Duodenal mucosa (tissue), 2 donors: Measurements from ENCODE around the gene NOP9.

Experiments used
- H3K27ac ChIP-seq: one replicate; pipeline ENCODE4 v1.7.0; 2013; ENCODE audit warnings: low read depth, low read length
- H3K27me3 ChIP-seq, 2 donors: one replicate each; pipeline ENCODE4 v1.7.0; 2013; ENCODE audit warnings: low read length in 2 of 2, control low read depth in 1 of 2; ENCODE audit not compliant: insufficient read depth in 2 of 2, control insufficient read depth in 1 of 2
- H3K36me3 ChIP-seq, 2 donors: one replicate each; pipeline ENCODE4 v1.7.0; 2013; ENCODE audit warnings: low read length in 2 of 2, control low read depth in 1 of 2; ENCODE audit not compliant: insufficient read depth in 2 of 2, control insufficient read depth in 1 of 2
- H3K4me1 ChIP-seq, 2 donors: one replicate each; pipeline ENCODE4 v1.7.0; 2013; ENCODE audit warnings: low read length in 2 of 2, control low read depth in 1 of 2; ENCODE audit not compliant: insufficient read depth in 2 of 2, control insufficient read depth in 1 of 2
- H3K4me3 ChIP-seq, 2 donors: one replicate each; pipeline ENCODE4 v1.7.0; 2013; ENCODE audit warnings: low read length in 2 of 2, low read depth in 1 of 2
- H3K9ac ChIP-seq, 2 donors: one replicate each; pipeline ENCODE4 v1.7.0; 2013; ENCODE audit warnings: low read length in 2 of 2, low read depth in 1 of 2
- H3K9me3 ChIP-seq, 2 donors: one replicate each; pipeline ENCODE4 v1.7.0; 2013; ENCODE audit warnings: low read length in 2 of 2, control low read depth in 1 of 2; ENCODE audit not compliant: control insufficient read depth in 1 of 2

Gene NOP9

GRCh38 chr14:24309538-24310264, 10.1 kb downstream of the NOP9 start, which contains the start of gene LTB4R2:
LTB4R2 (plus strand) TSS chr14:24310140; CDS start chr14:24310665, 525 bp downstream.
- Histone ChIP-seq H3K27ac (peak within 1 kb of the TSS; percentile 71), H3K4me3 (peak within 1 kb of the TSS; percentile 59 to 69), H3K9ac (peak within 1 kb of the TSS; percentile 55 to 61), H3K4me1 (peaks cover 50 to 77% of the 10 kb centered on the region in 2 donors), H3K36me3 (peaks cover 18 to 20% of the 10 kb centered on the region in 2 donors), H3K27me3 (no peaks in the 10 kb centered on the region), H3K9me3 (no peaks in the 10 kb centered on the region)

GRCh38 chr14:24310265-24310645, 10.6 kb downstream of the NOP9 start:
- Histone ChIP-seq H3K4me1 (peaks cover 55 to 81% of the 10 kb centered on the region in 2 donors), H3K4me3 (peak overlapping the region; percentile 59 to 69), H3K9me3 (no peaks in the 10 kb centered on the region), H3K9ac (peak overlapping the region; percentile 55 to 61), H3K27me3 (peaks cover 0 to under 1% of the 10 kb centered on the region in 2 donors), H3K27ac (peak overlapping the region; percentile 71), H3K36me3 (peaks cover 13 to 14% of the 10 kb centered on the region in 2 donors)

GRCh38 chr14:24310646-24311604, 11.3 kb downstream of the NOP9 start, which contains the start of gene LTB4R:
LTB4R (plus strand) TSS chr14:24311502; CDS start chr14:24315652, 4,150 bp downstream.
- H3K9me3 ChIP-seq, result no peaks in the 10 kb centered on the region
- H3K27ac ChIP-seq, result peak within 1 kb of the TSS; percentile 71
- H3K4me1 ChIP-seq, result peaks cover 62 to 81% of the 10 kb centered on the region in 2 donors
- H3K36me3 ChIP-seq, result peaks cover 6 to 7% of the 10 kb centered on the region in 2 donors
- H3K27me3 ChIP-seq, result peaks cover 0 to 3% of the 10 kb centered on the region in 2 donors
- H3K4me3 ChIP-seq, result peak within 1 kb of the TSS; percentile 59 to 69
- peak within 1 kb of the TSS; percentile 55 to 61 for H3K9ac ChIP-seq

- H3K4me1 ChIP-seq, result peaks cover 63 to 83% of the 10 kb centered on the region in 2 donors
- no peaks in the 10 kb centered on the region for H3K36me3 ChIP-seq
- H3K4me3 ChIP-seq, result peak overlapping the region; percentile 59 to 69
- peak overlapping the region; percentile 55 to 61 for H3K9ac ChIP-seq
- no peaks in the 10 kb centered on the region for H3K9me3 ChIP-seq
- peaks cover 0 to 5% of the 10 kb centered on the region in 2 donors for H3K27me3 ChIP-seq
- H3K27ac ChIP-seq, result peak overlapping the region; percentile 71
These were observed 12.4 kb downstream of the NOP9 start for GRCh38 chr14:24311837-24312615.

GRCh38 chr14:24312736-24313507, 13.3 kb downstream of the NOP9 start:
- Histone ChIP-seq H3K9me3 (no peaks in the 10 kb centered on the region), H3K4me1 (peaks cover 58 to 79% of the 10 kb centered on the region in 2 donors), H3K27me3 (peaks cover 0 to 8% of the 10 kb centered on the region in 2 donors), H3K9ac (no peak overlapping the region), H3K4me3 (peak overlapping the region in 1 of 2 donors; percentile 11), H3K36me3 (no peaks in the 10 kb centered on the region), H3K27ac (peak overlapping the region; percentile 2)

- Histone ChIP-seq H3K4me3 (peak overlapping the region in 1 of 2 donors; percentile 4), H3K9ac (no peak overlapping the region), H3K9me3 (no peaks in the 10 kb centered on the region), H3K4me1 (peaks cover 48 to 69% of the 10 kb centered on the region in 2 donors), H3K27me3 (peaks cover 6 to 11% of the 10 kb centered on the region in 2 donors), H3K27ac (no peak overlapping the region), H3K36me3 (no peaks in the 10 kb centered on the region)
These were observed 14.3 kb downstream of the NOP9 start for GRCh38 chr14:24313913-24314312.

- Histone ChIP-seq H3K4me3 (peak overlapping the region in 1 of 2 donors; percentile 4), H3K36me3 (no peaks in the 10 kb centered on the region), H3K4me1 (peaks cover 41 to 62% of the 10 kb centered on the region in 2 donors), H3K9me3 (no peaks in the 10 kb centered on the region), H3K9ac (peak overlapping the region in 1 of 2 donors; percentile 40), H3K27ac (no peak overlapping the region), H3K27me3 (peaks cover 9 to 17% of the 10 kb centered on the region in 2 donors)
These were observed 14.9 kb downstream of the NOP9 start for GRCh38 chr14:24314377-24315193.

- H3K27ac ChIP-seq, result peak overlapping the region; percentile 64
- peak overlapping the region in 1 of 2 donors; percentile 43 for H3K4me3 ChIP-seq
- no peaks in the 10 kb centered on the region for H3K36me3 ChIP-seq
- no peaks in the 10 kb centered on the region for H3K9me3 ChIP-seq
- peaks cover 34 to 54% of the 10 kb centered on the region in 2 donors for H3K4me1 ChIP-seq
- H3K9ac ChIP-seq, result peak overlapping the region; percentile 33 to 40
- H3K27me3 ChIP-seq, result peaks cover 15 to 22% of the 10 kb centered on the region in 2 donors
These were observed 15.7 kb downstream of the NOP9 start for GRCh38 chr14:24315243-24315806.
